ENCODE measurements around the gene EDEM2. TPM values are rescaled to one million over a fixed set of nuclear protein-coding genes. Genes with fewer than 3 reads are reported as not detected.
A peak's percentile ranks its signal among the peaks of the same experiment; 100 is the strongest.

Gene EDEM2
- total RNA-seq, 4 donors from 2014 or later = 23.0 to 55.9 (median 30.4) TPM

DNA sequence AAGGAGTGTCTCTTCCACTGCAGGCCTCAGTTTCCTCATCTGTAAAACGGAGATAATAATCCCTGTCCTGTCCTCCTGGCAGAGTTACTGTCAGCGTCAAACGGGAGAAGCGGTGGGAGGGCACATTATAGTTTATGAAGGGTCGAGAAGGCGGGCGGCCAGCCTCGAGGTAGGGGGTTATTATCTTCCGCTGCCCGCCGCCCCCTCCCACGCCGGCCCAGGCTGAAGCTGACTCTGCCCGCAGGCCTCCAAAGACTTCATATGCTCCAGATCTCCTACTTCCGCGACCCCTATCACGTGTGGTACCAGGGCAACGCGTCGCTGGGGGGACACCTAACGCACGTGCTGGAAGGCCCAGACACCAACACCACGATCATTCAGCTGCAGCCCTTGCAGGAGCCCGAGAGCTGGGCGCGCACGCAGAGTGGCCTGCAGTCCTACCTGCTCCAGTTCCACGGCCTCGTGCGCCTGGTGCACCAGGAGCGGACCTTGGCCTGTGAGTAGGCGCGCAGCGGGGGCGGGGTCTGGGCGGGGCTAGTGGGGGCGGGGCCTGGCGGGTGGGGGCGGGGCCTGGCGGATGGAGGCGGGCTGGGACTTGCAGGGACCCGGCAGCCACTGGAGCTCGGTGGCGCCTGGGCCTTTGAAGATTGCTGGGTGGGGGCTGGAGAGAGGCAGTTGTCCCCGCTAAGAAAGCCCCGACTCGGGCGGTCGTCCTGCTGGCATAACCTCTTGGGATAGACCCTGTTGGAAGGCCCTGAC, 27.5 kb upstream of the EDEM2 start:
- Histone ChIP-seq H3K27me3 (no peaks in the 10 kb centered on the region), H3K27ac (no peak overlapping the region), H3K4me3 (no peak overlapping the region), H3K4me1 (peaks cover 0 to 14% (median 7%) of the 10 kb centered on the region in 4 donors), H3K9me3 (no peaks in the 10 kb centered on the region), H3K36me3 (no peaks in the 10 kb centered on the region)
- DNase-seq = peak; percentile 28
- TF ChIP-seq POLR2A (IDR thresholded peaks at IDR 0.05) (no peak), EP300 (IDR thresholded peaks at IDR 0.05; ENCODE audit: low read depth) (no peak), POLR2AphosphoS5 (IDR thresholded peaks at IDR 0.05) (no peak)
- TF ChIP-seq, protein P1, sequence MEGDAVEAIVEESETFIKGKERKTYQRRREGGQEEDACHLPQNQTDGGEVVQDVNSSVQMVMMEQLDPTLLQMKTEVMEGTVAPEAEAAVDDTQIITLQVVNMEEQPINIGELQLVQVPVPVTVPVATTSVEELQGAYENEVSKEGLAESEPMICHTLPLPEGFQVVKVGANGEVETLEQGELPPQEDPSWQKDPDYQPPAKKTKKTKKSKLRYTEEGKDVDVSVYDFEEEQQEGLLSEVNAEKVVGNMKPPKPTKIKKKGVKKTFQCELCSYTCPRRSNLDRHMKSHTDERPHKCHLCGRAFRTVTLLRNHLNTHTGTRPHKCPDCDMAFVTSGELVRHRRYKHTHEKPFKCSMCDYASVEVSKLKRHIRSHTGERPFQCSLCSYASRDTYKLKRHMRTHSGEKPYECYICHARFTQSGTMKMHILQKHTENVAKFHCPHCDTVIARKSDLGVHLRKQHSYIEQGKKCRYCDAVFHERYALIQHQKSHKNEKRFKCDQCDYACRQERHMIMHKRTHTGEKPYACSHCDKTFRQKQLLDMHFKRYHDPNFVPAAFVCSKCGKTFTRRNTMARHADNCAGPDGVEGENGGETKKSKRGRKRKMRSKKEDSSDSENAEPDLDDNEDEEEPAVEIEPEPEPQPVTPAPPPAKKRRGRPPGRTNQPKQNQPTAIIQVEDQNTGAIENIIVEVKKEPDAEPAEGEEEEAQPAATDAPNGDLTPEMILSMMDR (IDR thresholded peaks at IDR 0.05) = no peak
- 67% methylated on average over 46 of the region's 49 CpGs; no CpG with 5 or more reads in 1 of the 2 donors for WGBS, 2 donors (ENCODE audit: low coverage in 1 of 2)
- intact Hi-C loops (cut with DNase I; ENCODE audit: low total_unique reads) (no loop called here), in situ Hi-C loops (cut with MboI; ENCODE audit: low pct_ligation_motif_present in 1 of 4, low pct_unique_long_range_greater_than_20kb in 1 of 4, low sequenced_read_pairs in 3 of 4) (no loop called here)

DNA sequence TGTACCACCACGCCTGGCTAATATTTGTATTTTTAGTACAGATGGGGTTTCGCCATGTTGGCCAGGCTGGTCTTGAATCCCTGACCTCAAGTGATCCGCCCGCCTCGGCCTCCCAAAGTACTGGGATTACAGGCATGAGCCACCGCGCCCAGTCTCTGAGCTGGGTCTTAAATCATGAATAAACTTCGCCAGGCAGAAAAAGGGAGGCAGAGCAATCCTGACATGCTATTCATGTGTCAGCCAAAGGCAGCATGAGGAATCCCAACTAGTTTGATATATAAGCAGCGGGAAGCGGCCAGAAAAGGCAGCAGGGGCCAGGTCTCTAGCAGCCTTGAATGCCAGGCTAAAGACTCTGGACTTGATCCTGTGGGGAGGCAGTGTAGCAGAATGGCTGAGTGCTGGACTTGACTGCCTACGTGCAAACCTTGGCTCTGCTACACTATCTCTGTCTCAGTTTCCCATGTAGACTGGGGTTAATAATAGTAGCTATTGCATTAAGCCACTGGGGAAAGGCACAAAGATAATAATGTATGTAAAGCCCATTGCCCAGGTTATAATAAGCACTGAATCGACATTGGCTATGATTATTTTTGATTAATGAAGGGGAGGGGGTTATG, 26.5 kb upstream of the EDEM2 start:
- intact Hi-C loops (cut with DNase I; ENCODE audit: low total_unique reads) = no loop called here
- TF ChIP-seq EP300 (IDR thresholded peaks at IDR 0.05; ENCODE audit: low read depth) (no peak), POLR2A (IDR thresholded peaks at IDR 0.05) (no peak), POLR2AphosphoS5 (IDR thresholded peaks at IDR 0.05) (no peak)
- TF ChIP-seq, protein P1 (IDR thresholded peaks at IDR 0.05) = no peak
- WGBS, 2 donors (ENCODE audit: low coverage in 1 of 2) = 71 to 76% methylated on average over 2 to 12 of the region's 12 CpGs
- no peak for DNase-seq
- H3K27me3 ChIP-seq = no peaks in the 10 kb centered on the region
- no peak overlapping the region for H3K4me3 ChIP-seq
- no peaks in the 10 kb centered on the region for H3K36me3 ChIP-seq
- no peaks in the 10 kb centered on the region for H3K9me3 ChIP-seq
- in situ Hi-C loops (cut with MboI; ENCODE audit: low pct_ligation_motif_present in 1 of 4, low pct_unique_long_range_greater_than_20kb in 1 of 4, low sequenced_read_pairs in 3 of 4) = no loop called here
- peak overlapping the region in 2 of 4 donors; percentile 4 to 26 for H3K27ac ChIP-seq
- H3K4me1 ChIP-seq = peaks cover 0 to 14% (median 7%) of the 10 kb centered on the region in 4 donors

DNA sequence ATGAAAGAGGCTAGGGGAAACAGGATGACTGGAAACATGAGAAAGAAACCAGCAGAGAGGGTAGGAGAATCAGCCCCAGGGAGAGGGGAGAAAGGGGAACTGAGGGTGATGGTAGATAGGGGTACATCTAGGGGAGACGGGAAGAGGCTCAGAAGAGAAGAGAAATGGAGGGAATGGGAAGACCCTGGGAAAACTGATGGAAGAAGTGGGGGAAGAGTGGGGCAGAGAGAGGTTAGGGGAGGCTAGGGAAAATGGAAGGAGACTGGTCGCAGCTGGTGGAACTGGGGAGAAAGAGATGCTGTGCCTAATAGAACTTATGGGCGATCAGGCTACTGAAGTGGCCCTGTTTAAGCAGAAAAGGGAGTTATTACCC, 25.3 kb upstream of the EDEM2 start:
- Histone ChIP-seq H3K9me3 (no peaks in the 10 kb centered on the region), H3K4me1 (peaks cover 0 to 14% (median 7%) of the 10 kb centered on the region in 4 donors), H3K36me3 (no peaks in the 10 kb centered on the region), H3K4me3 (peak overlapping the region in 3 of 4 donors; percentile 23 to 43 (median 27)), H3K27me3 (no peaks in the 10 kb centered on the region), H3K27ac (peak overlapping the region; percentile 73 to 81 (median 76))
- DNase-seq = no peak
- intact Hi-C loops (cut with DNase I; ENCODE audit: low total_unique reads) (no loop called here), in situ Hi-C loops (cut with MboI; ENCODE audit: low pct_ligation_motif_present in 1 of 4, low pct_unique_long_range_greater_than_20kb in 1 of 4, low sequenced_read_pairs in 3 of 4) (no loop called here)
- TF ChIP-seq POLR2A (IDR thresholded peaks at IDR 0.05) (no peak), EP300 (IDR thresholded peaks at IDR 0.05; ENCODE audit: low read depth) (no peak), POLR2AphosphoS5 (IDR thresholded peaks at IDR 0.05) (no peak)
- TF ChIP-seq, protein P1 (IDR thresholded peaks at IDR 0.05) = no peak
- 74 to 83% methylated on average over 2 to 3 of the region's 3 CpGs for WGBS, 2 donors (ENCODE audit: low coverage in 1 of 2)

DNA sequence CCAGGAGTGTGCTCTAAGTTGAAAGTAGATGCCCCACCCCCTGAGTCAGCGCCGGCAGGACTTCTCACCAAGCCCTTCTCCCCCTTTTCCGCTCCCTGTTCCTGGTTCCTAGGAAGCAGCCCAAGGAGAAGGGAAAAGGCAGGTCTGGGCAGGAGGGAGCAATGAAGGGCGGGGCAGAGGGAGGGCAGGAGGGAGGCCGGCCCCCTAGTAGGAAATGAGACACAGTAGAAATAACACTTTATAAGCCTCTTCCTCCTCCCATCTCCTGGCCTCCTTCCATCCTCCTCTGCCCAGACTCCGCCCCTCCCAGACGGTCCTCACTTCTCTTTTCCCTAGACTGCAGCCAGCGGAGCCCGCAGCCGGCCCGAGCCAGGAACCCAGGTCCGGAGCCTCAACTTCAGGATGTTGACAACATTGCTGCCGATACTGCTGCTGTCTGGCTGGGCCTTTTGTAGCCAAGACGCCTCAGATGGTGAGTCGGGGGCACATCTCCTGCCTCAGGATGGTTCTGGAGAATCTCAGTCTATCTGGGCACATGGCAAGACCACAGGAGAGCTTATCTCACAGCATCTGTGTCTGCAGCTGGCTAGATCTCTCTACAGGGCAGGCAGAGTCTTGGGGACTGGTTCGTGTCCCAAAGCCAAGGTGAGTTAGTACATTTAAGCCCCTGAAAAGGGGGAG, 24.8 kb upstream of the EDEM2 start, which contains the start of gene PROCR:
TSS of gene PROCR (plus strand) at position 320 of the 681 bp plus-strand sequence. CDS start at position 403, 83 bp downstream.
- H3K36me3 ChIP-seq = no peaks in the 10 kb centered on the region
- peak; percentile 87 for DNase-seq
- TF ChIP-seq POLR2A (IDR thresholded peaks at IDR 0.05) = no peak
- peak within 1 kb of the TSS in 3 of 4 donors; percentile 23 to 43 (median 27) for H3K4me3 ChIP-seq
- in situ Hi-C loops (cut with MboI; ENCODE audit: low pct_ligation_motif_present in 1 of 4, low pct_unique_long_range_greater_than_20kb in 1 of 4, low sequenced_read_pairs in 3 of 4) = no loop called here
- H3K4me1 ChIP-seq = peaks cover 0 to 14% (median 7%) of the 10 kb centered on the region in 4 donors
- 10% methylated on average over 16 of the region's 16 CpGs; no CpG with 5 or more reads in 1 of the 2 donors for WGBS, 2 donors (ENCODE audit: low coverage in 1 of 2)
- peak within 1 kb of the TSS; percentile 73 to 81 (median 76) for H3K27ac ChIP-seq
- intact Hi-C loops (cut with DNase I; ENCODE audit: low total_unique reads) = no loop called here
- H3K9me3 ChIP-seq = no peaks in the 10 kb centered on the region
- no peaks in the 10 kb centered on the region for H3K27me3 ChIP-seq
